ENCODE results near the gene TCN2.

Gene TCN2

GRCh38 chr22:30572840-30573593 lies 34.0 kb upstream of the TCN2 start:
- no peak for DNase-seq
- Mint-ChIP-seq H3K4me1 (peaks cover 6% of the 10 kb centered on the region), H3K9me3 (no peaks in the 10 kb centered on the region), H3K4me3 (no peak overlapping the region), H3K27me3 (peaks cover 45% of the 10 kb centered on the region), H3K27ac (no peak overlapping the region), H3K36me3 (peaks cover 20% of the 10 kb centered on the region)
- CTCF ChIA-PET = no interaction called here

GRCh38 chr22:30573594-30574094 lies 33.3 kb upstream of the TCN2 start:
- H3K9me3 Mint-ChIP-seq = no peaks in the 10 kb centered on the region

GRCh38 chr22:30574095-30574981 lies 32.6 kb upstream of the TCN2 start, which contains the start of gene GAL3ST1:
Gene GAL3ST1 (minus strand): TSS chr22:30574665. CDS start chr22:30557392, 17,273 bp downstream.
- H3K9me3 Mint-ChIP-seq = no peaks in the 10 kb centered on the region
- DNase-seq = no peak
- H3K4me1 Mint-ChIP-seq = peaks cover 6% of the 10 kb centered on the region
- H3K36me3 Mint-ChIP-seq = peaks cover 28% of the 10 kb centered on the region
- H3K27me3 Mint-ChIP-seq = peaks cover 41% of the 10 kb centered on the region
- H3K27ac Mint-ChIP-seq = no peak within 1 kb of the TSS
- CTCF ChIA-PET = interaction anchor here (0.6 kb wide), 1 partner anchor 327 kb away, joined by 3 read pairs; no protein-coding TSS in a partner anchor
- no peak within 1 kb of the TSS for H3K4me3 Mint-ChIP-seq

More at GRCh38 chr22:30573594-30574094, 33.3 kb upstream of the TCN2 start:
- Mint-ChIP-seq H3K4me1 (peaks cover 6% of the 10 kb centered on the region), H3K36me3 (peaks cover 21% of the 10 kb centered on the region), H3K27ac (no peak overlapping the region), H3K4me3 (no peak overlapping the region), H3K27me3 (peaks cover 45% of the 10 kb centered on the region)
- CTCF ChIA-PET = no interaction called here
- no peak for DNase-seq

- CTCF ChIA-PET = interaction anchor here (0.6 kb wide), 1 partner anchor 327 kb away, joined by 3 read pairs; no protein-coding TSS in a partner anchor
- Mint-ChIP-seq H3K36me3 (peaks cover 36% of the 10 kb centered on the region), H3K27me3 (peaks cover 41% of the 10 kb centered on the region), H3K27ac (no peak overlapping the region), H3K9me3 (no peaks in the 10 kb centered on the region), H3K4me1 (peaks cover 6% of the 10 kb centered on the region), H3K4me3 (no peak overlapping the region)
- no peak for DNase-seq
These were observed 31.8 kb upstream of the TCN2 start for GRCh38 chr22:30574997-30575671.

GRCh38 chr22:30575859-30576258 lies 31.1 kb upstream of the TCN2 start:
- peaks cover 6% of the 10 kb centered on the region for H3K4me1 Mint-ChIP-seq
- H3K9me3 Mint-ChIP-seq = no peaks in the 10 kb centered on the region
- H3K4me3 Mint-ChIP-seq = no peak overlapping the region
- peaks cover 43% of the 10 kb centered on the region for H3K36me3 Mint-ChIP-seq
- no peak for DNase-seq
- no peak overlapping the region for H3K27ac Mint-ChIP-seq
- CTCF ChIA-PET = no interaction called here
- peaks cover 40% of the 10 kb centered on the region for H3K27me3 Mint-ChIP-seq

GRCh38 chr22:30578481-30578880 lies 28.5 kb upstream of the TCN2 start:
- Mint-ChIP-seq H3K27ac (no peak overlapping the region), H3K36me3 (peaks cover 50% of the 10 kb centered on the region), H3K27me3 (peaks cover 19% of the 10 kb centered on the region), H3K4me3 (no peak overlapping the region), H3K4me1 (peaks cover 6% of the 10 kb centered on the region), H3K9me3 (no peaks in the 10 kb centered on the region)
- CTCF ChIA-PET = no interaction called here
- no peak for DNase-seq

GRCh38 chr22:30580896-30581295 lies 26.1 kb upstream of the TCN2 start:
- CTCF ChIA-PET = no interaction called here
- no peak for DNase-seq
- H3K36me3 Mint-ChIP-seq = peaks cover 57% of the 10 kb centered on the region
- H3K9me3 Mint-ChIP-seq = no peaks in the 10 kb centered on the region
- H3K27me3 Mint-ChIP-seq = no peaks in the 10 kb centered on the region
- no peak overlapping the region for H3K27ac Mint-ChIP-seq
- no peak overlapping the region for H3K4me3 Mint-ChIP-seq
- H3K4me1 Mint-ChIP-seq = peaks cover 3% of the 10 kb centered on the region

GRCh38 chr22:30582051-30582450 lies 24.9 kb upstream of the TCN2 start:
- Mint-ChIP-seq H3K4me3 (no peak overlapping the region), H3K27ac (no peak overlapping the region), H3K4me1 (no peaks in the 10 kb centered on the region), H3K9me3 (no peaks in the 10 kb centered on the region), H3K36me3 (peaks cover 58% of the 10 kb centered on the region), H3K27me3 (no peaks in the 10 kb centered on the region)
- CTCF ChIA-PET = no interaction called here
- DNase-seq = no peak

GRCh38 chr22:30582788-30583545 lies 24.0 kb upstream of the TCN2 start:
- Mint-ChIP-seq H3K9me3 (no peaks in the 10 kb centered on the region), H3K36me3 (peaks cover 61% of the 10 kb centered on the region), H3K4me3 (no peak overlapping the region), H3K27ac (no peak overlapping the region), H3K27me3 (no peaks in the 10 kb centered on the region), H3K4me1 (no peaks in the 10 kb centered on the region)
- CTCF ChIA-PET = no interaction called here
- DNase-seq = no peak

GRCh38 chr22:30584441-30584840 lies 22.5 kb upstream of the TCN2 start:
- no peaks in the 10 kb centered on the region for H3K27me3 Mint-ChIP-seq
- H3K9me3 Mint-ChIP-seq = no peaks in the 10 kb centered on the region
- CTCF ChIA-PET = no interaction called here
- H3K4me1 Mint-ChIP-seq = no peaks in the 10 kb centered on the region
- H3K36me3 Mint-ChIP-seq = peaks cover 59% of the 10 kb centered on the region
- DNase-seq = no peak
- H3K27ac Mint-ChIP-seq = no peak overlapping the region
- H3K4me3 Mint-ChIP-seq = no peak overlapping the region

GRCh38 chr22:30586414-30586813 lies 20.6 kb upstream of the TCN2 start:
- Mint-ChIP-seq H3K9me3 (no peaks in the 10 kb centered on the region), H3K27ac (no peak overlapping the region), H3K27me3 (no peaks in the 10 kb centered on the region), H3K4me3 (no peak overlapping the region), H3K4me1 (no peaks in the 10 kb centered on the region), H3K36me3 (peaks cover 41% of the 10 kb centered on the region)
- DNase-seq = no peak
- CTCF ChIA-PET = interaction anchor here (0.7 kb wide), 1 partner anchor 555 kb away, joined by 3 read pairs; no protein-coding TSS in a partner anchor

- Mint-ChIP-seq H3K36me3 (peaks cover 21% of the 10 kb centered on the region), H3K4me3 (no peak overlapping the region), H3K27ac (no peak overlapping the region), H3K9me3 (no peaks in the 10 kb centered on the region), H3K27me3 (peaks cover 12% of the 10 kb centered on the region), H3K4me1 (no peaks in the 10 kb centered on the region)
- CTCF ChIA-PET = interaction anchor here (1.7 to 2.1 kb wide), 2 partner anchors 16 to 164 kb away, joined by 7 to 8 read pairs; partner anchors contain the start of gene TCN2
- DNase-seq = peak; percentile 26
These were observed 15.8 kb upstream of the TCN2 start for GRCh38 chr22:30591191-30591587.

GRCh38 chr22:30591588-30592359 lies 15.2 kb upstream of the TCN2 start, which contains the start of gene PES1:
Gene PES1 (minus strand): TSS chr22:30591910. CDS start chr22:30591833, 77 bp downstream.
- Mint-ChIP-seq H3K27ac (no peak within 1 kb of the TSS), H3K36me3 (peaks cover 17% of the 10 kb centered on the region), H3K9me3 (no peaks in the 10 kb centered on the region), H3K4me1 (no peaks in the 10 kb centered on the region), H3K4me3 (no peak within 1 kb of the TSS), H3K27me3 (peaks cover 12% of the 10 kb centered on the region)
- peak; percentile 97 for DNase-seq
- CTCF ChIA-PET = interaction anchor here (1.7 to 2.1 kb wide), 2 partner anchors 15 to 163 kb away, joined by 7 to 8 read pairs; partner anchors contain the start of gene TCN2

Measured in activated naive CD4-positive, alpha-beta T cell treated with anti-CD3 and anti-CD28 coated beads, Interleukin-2, amount 10 ng/mL, durations not matched to agents 7 days and 5 days (primary cell).